GM12878 (cell line): ENCODE results near the gene TOP2A. TPM values are rescaled to one million over a fixed set of nuclear protein-coding genes. Genes with fewer than 3 reads are reported as not detected.

Experiments used
- ATAC-seq: fragments of 200-7000 bp; cut with Tn5 transposase; 3 replicates; pipeline ENCODE4 v1.9.1; 2020; ENCODE audit warnings: mild to moderate bottlenecking, moderate library complexity
- BruUV-seq: library from RNA; stranded (reverse); fragments of 400-500 nt; replicated peaks from 2 replicates; lab custom pipeline; 2021; lab: Mats Ljungman, UMichigan
- CTCF ChIA-PET: fragments of 300-600 bp; sonication (Branson Sonifier 250); formaldehyde crosslinking; extraction: SDS; loops from one replicate; lab custom pipeline; 2021; ENCODE audit warnings: inconsistent platforms; lab: Yijun Ruan, JAX
- POLR2A ChIA-PET: fragments of 350-600 bp; formaldehyde crosslinking; extraction: SDS; loops from one replicate; lab custom pipeline; 2021; ENCODE audit warnings: inconsistent platforms; lab: Charles Lee
- RAD21 ChIA-PET: fragments of 300-600 bp; sonication (Branson Sonifier 250); formaldehyde crosslinking; loops from one replicate; lab custom pipeline; 2023; ENCODE audit warnings: antibody characterized with exemption; ENCODE audit not compliant: unreplicated experiment; lab: Charles Lee
- SMC1A ChIA-PET: fragments of 300-600 bp; sonication (Branson Sonifier 250); formaldehyde crosslinking; loops from one replicate; lab custom pipeline; 2023; ENCODE audit not compliant: unreplicated experiment, uncharacterized antibody; lab: Charles Lee
- DNase-seq: peaks from one replicate; pipeline ENCODE4 v3.0.0-alpha.2; 2011; ENCODE audit warnings: low read depth, low spot score
- FAIRE-seq: peaks from 3 replicates; lab custom pipeline; 2011; peaks lifted over from hg19 to GRCh38; lab: Jason Lieb, UNC
- H2AFZ ChIP-seq: 2 replicates; pipeline ENCODE4 v1.6.0; 2011; ENCODE audit warnings: low read depth, low read length, control low read depth; ENCODE audit not compliant: control insufficient read depth
- H3K27ac ChIP-seq: 2 replicates; pipeline ENCODE4 v1.5.1; 2011; ENCODE audit warnings: control low read depth; ENCODE audit not compliant: control insufficient read depth, insufficient read depth
- H3K27me3 ChIP-seq, 2 experiments: replicated peaks in 1 of 2; 2 replicates each; pipeline versions ENCODE4 v1.6.0 to v1.6.1; 2011; ENCODE audit warnings: low read length in 1 of 2; ENCODE audit not compliant: control insufficient read depth in 2 of 2, insufficient read depth in 2 of 2
- H3K36me3 ChIP-seq, 2 experiments: 2 replicates each; pipeline ENCODE4 v1.5.1; 2011; ENCODE audit warnings: low read length in 1 of 2; ENCODE audit not compliant: control insufficient read depth in 2 of 2, insufficient read depth in 2 of 2
- H3K4me1 ChIP-seq: 2 replicates; pipeline ENCODE4 v1.6.1; 2011; ENCODE audit warnings: mild to moderate bottlenecking, low read length, moderate library complexity, mixed read lengths; ENCODE audit not compliant: control insufficient read depth, insufficient read depth
- H3K4me2 ChIP-seq: 2 replicates; pipeline ENCODE4 v1.6.0; 2011; ENCODE audit warnings: control low read depth; ENCODE audit not compliant: control insufficient read depth, insufficient read depth
- H3K4me3 ChIP-seq: fragments of 200-600 bp; sonication (generic); 2 replicates; pipeline ENCODE4 v1.5.1; 2016
- H3K79me2 ChIP-seq: 2 replicates; pipeline ENCODE4 v1.6.0; 2011; ENCODE audit warnings: low read length; ENCODE audit not compliant: control insufficient read depth, insufficient read depth
- H3K9ac ChIP-seq: 2 replicates; pipeline ENCODE4 v1.8.0; 2011; ENCODE audit warnings: low read length, control low read depth, mixed read lengths; ENCODE audit not compliant: control insufficient read depth, insufficient read depth
- H3K9me3 ChIP-seq: replicated peaks from 3 replicates; pipeline ENCODE4 v1.5.1; 2011; ENCODE audit warnings: mild to moderate bottlenecking, low read length; ENCODE audit not compliant: control insufficient read depth, insufficient read depth
- H4K20me1 ChIP-seq: 2 replicates; pipeline ENCODE4 v1.6.0; 2011; ENCODE audit not compliant: control insufficient read depth, insufficient read depth
- GATAD2B ChIP-seq: fragments of 450-650 bp; conservative IDR thresholded peaks from 2 replicates; pipeline ENCODE4 v1.6.1; 2017; ENCODE audit warnings: low read depth, mild to moderate bottlenecking, moderate library complexity
- IKZF2 ChIP-seq, 2 experiments: fragments of 450-650 bp; IDR thresholded peaks; 2 replicates each; pipeline ENCODE4 v1.6.1; 2017; ENCODE audit warnings: mild to moderate bottlenecking in 2 of 2, moderate library complexity in 2 of 2
- MTA3 ChIP-seq: IDR thresholded peaks from 2 replicates; pipeline ENCODE4 v1.6.1; 2012; ENCODE audit warnings: low read length, inconsistent platforms, borderline replicate concordance
- POU2F2 ChIP-seq: IDR thresholded peaks from 3 replicates; pipeline ENCODE4 v1.6.1; 2011; ENCODE audit warnings: low read depth, mild to moderate bottlenecking, low read length, borderline replicate concordance
- RCOR1 ChIP-seq: conservative IDR thresholded peaks from 2 replicates; pipeline ENCODE4 v1.6.1; 2012; ENCODE audit warnings: low read depth, low read length, improper control_type of control experiment
- SPI1 ChIP-seq: IDR thresholded peaks from 2 replicates; pipeline ENCODE4 v1.6.1; 2011; ENCODE audit warnings: low read depth, mild to moderate bottlenecking, low read length, moderate library complexity, borderline replicate concordance; ENCODE audit not compliant: insufficient read depth
- SUZ12 ChIP-seq: fragments of 200-600 bp; sonication (generic); IDR thresholded peaks from one replicate; pipeline ENCODE4 v1.6.1; 2018; ENCODE audit warnings: antibody characterized with exemption, mild to moderate bottlenecking; ENCODE audit not compliant: unreplicated experiment
- YBX1 ChIP-seq: fragments of 450-650 bp; IDR thresholded peaks from 2 replicates; pipeline ENCODE4 v1.6.1; 2016; ENCODE audit warnings: antibody characterized with exemption
- ZNF217 ChIP-seq: fragments of 450-650 bp; IDR thresholded peaks from 2 replicates; pipeline ENCODE4 v1.6.1; 2017; ENCODE audit warnings: antibody characterized with exemption, mild to moderate bottlenecking
- WGBS: methylation state at CpG from one replicate; pipeline ENCODE4 v1.1.6; 2016; ENCODE audit warnings: low lambda C conversion rate; ENCODE audit not compliant: insufficient replicate concordance, insufficient coverage; ENCODE audit errors: missing lambda C conversion rate; 5-methylcytosine and 5-hydroxymethylcytosine counted together
- in situ Hi-C: fragments of 300-500 bp; cut with MboI; formaldehyde crosslinking; loops from 9 replicates; pipeline ENCODE4 v1.14.3; 2018; ENCODE audit warnings: mixed read lengths
- intact Hi-C: fragments of 100-400 bp; cut with micrococcal nuclease; formaldehyde crosslinking; loops from one replicate; pipeline ENCODE4 v1.14.2; 2022; ENCODE audit not compliant: unreplicated experiment
- polyA plus RNA-seq, 11 experiments: library from polyadenylated mRNA; depleted of rRNA in 4 of 11; unstranded in 6 of 11; stranded (reverse) in 5 of 11; fragments of >200 nt; fragmentation: Nextera tagmentation in 4 of 11; fragmentation: Illumina TruSeq in 1 of 11; extraction: Ambion mirVana in 4 of 11; extraction: Trizol in 1 of 11; gene quantifications; 1 replicate in 1 of 11; 2 replicates in 10 of 11; pipeline versions ENCODE4 v1.2.1 to v1.2.3, GENCODE V29; 2011 to 2016; ENCODE audit warnings: inconsistent platforms in 2 of 11, missing spikeins in 2 of 11, low read depth in 1 of 11
- total RNA-seq, 4 experiments: library from RNA; depleted of rRNA in 3 of 4; stranded (reverse); fragments of >200 nt in 3 of 4; fragmentation: Illumina TruSeq in 1 of 4; extraction: Trizol in 1 of 4; gene quantifications; 2 replicates each; pipeline versions ENCODE4 v1.2.1 to v1.2.3, GENCODE V29; 2013 to 2021
- TF ChIP-seq, protein P1 (sequence below): fragments of 450-650 bp; IDR thresholded peaks from 2 replicates; pipeline ENCODE4 v1.6.1; 2018; ENCODE audit warnings: borderline replicate concordance, mild to moderate bottlenecking; ENCODE audit not compliant: partially characterized antibody
- TF ChIP-seq, protein P2 (sequence below): IDR thresholded peaks from 2 replicates; pipeline ENCODE4 v1.6.1; 2012; ENCODE audit warnings: mild to moderate bottlenecking, low read depth, low read length
- TF ChIP-seq, protein P3 (sequence below): fragments of 450-650 bp; IDR thresholded peaks from 2 replicates; pipeline ENCODE4 v1.6.1; 2018; ENCODE audit warnings: mild to moderate bottlenecking, low read depth, moderate library complexity; ENCODE audit not compliant: partially characterized antibody

TOP2A gene
- total and polyA plus RNA-seq, 10 of the 15 experiments (the other 5 are each of a cell fraction or from before 2014, with no cell fraction given): 117 to 275 (median 232) TPM

DNA sequence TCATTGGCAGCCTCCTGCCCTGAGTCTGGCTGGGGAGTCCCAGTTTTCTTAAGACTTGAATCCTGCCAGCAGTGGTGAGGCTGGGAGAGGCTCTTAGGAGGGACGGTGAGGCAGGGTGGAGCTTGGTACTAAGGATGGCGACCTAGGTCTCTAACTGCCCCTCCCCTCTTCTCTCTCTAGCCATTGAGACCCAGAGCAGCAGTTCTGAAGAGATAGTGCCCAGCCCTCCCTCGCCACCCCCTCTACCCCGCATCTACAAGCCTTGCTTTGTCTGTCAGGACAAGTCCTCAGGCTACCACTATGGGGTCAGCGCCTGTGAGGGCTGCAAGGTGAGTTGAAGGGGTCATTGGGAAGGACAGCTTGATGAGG lies 69.6 kb downstream of the TOP2A start:
- no peak for ATAC-seq
- CTCF ChIA-PET: interaction anchor here (0.9 to 1.2 kb wide), 3 partner anchors 10 to 46 kb away, joined by 3 to 4 read pairs (median 3); no protein-coding TSS in a partner anchor

More for the DNA sequence above, 69.6 kb downstream of the TOP2A start:
- no peaks in the 10 kb centered on the region for H4K20me1 ChIP-seq
- H3K4me3 ChIP-seq: no peak overlapping the region
- ChIA-PET POLR2A (no interaction called here), SMC1A (interaction anchor here (1.3 kb wide), 1 partner anchor 46 kb away, joined by 3 read pairs; no protein-coding TSS in a partner anchor), RAD21 (no interaction called here)
- peaks cover 35% of the 10 kb centered on the region for H3K79me2 ChIP-seq
- H3K27ac ChIP-seq: no peak overlapping the region
- H3K4me1 ChIP-seq: peaks cover 41% of the 10 kb centered on the region
- 61% methylated on average over 5 of the region's 5 CpGs for WGBS
- no peak overlapping the region for H3K9ac ChIP-seq
- FAIRE-seq: no peak
- TF ChIP-seq POU2F2 (no peak), MTA3 (no peak), YBX1 (no peak), RCOR1 (no peak), ZNF217 (no peak), IKZF2 (IDR thresholded peaks at IDR 0.05) (no peak), GATAD2B (no peak), SUZ12 (no peak), SPI1 (no peak)
- TF ChIP-seq, protein P1, sequence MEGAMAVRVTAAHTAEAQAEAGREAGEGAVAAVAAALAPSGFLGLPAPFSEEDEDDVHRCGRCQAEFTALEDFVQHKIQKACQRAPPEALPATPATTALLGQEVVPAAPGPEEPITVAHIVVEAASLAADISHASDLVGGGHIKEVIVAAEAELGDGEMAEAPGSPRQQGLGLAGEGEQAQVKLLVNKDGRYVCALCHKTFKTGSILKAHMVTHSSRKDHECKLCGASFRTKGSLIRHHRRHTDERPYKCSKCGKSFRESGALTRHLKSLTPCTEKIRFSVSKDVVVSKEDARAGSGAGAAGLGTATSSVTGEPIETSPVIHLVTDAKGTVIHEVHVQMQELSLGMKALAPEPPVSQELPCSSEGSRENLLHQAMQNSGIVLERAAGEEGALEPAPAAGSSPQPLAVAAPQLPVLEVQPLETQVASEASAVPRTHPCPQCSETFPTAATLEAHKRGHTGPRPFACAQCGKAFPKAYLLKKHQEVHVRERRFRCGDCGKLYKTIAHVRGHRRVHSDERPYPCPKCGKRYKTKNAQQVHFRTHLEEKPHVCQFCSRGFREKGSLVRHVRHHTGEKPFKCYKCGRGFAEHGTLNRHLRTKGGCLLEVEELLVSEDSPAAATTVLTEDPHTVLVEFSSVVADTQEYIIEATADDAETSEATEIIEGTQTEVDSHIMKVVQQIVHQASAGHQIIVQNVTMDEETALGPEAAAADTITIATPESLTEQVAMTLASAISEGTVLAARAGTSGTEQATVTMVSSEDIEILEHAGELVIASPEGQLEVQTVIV: no peak
- TF ChIP-seq, protein P2, sequence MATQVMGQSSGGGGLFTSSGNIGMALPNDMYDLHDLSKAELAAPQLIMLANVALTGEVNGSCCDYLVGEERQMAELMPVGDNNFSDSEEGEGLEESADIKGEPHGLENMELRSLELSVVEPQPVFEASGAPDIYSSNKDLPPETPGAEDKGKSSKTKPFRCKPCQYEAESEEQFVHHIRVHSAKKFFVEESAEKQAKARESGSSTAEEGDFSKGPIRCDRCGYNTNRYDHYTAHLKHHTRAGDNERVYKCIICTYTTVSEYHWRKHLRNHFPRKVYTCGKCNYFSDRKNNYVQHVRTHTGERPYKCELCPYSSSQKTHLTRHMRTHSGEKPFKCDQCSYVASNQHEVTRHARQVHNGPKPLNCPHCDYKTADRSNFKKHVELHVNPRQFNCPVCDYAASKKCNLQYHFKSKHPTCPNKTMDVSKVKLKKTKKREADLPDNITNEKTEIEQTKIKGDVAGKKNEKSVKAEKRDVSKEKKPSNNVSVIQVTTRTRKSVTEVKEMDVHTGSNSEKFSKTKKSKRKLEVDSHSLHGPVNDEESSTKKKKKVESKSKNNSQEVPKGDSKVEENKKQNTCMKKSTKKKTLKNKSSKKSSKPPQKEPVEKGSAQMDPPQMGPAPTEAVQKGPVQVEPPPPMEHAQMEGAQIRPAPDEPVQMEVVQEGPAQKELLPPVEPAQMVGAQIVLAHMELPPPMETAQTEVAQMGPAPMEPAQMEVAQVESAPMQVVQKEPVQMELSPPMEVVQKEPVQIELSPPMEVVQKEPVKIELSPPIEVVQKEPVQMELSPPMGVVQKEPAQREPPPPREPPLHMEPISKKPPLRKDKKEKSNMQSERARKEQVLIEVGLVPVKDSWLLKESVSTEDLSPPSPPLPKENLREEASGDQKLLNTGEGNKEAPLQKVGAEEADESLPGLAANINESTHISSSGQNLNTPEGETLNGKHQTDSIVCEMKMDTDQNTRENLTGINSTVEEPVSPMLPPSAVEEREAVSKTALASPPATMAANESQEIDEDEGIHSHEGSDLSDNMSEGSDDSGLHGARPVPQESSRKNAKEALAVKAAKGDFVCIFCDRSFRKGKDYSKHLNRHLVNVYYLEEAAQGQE: no peak
- TF ChIP-seq, protein P3, sequence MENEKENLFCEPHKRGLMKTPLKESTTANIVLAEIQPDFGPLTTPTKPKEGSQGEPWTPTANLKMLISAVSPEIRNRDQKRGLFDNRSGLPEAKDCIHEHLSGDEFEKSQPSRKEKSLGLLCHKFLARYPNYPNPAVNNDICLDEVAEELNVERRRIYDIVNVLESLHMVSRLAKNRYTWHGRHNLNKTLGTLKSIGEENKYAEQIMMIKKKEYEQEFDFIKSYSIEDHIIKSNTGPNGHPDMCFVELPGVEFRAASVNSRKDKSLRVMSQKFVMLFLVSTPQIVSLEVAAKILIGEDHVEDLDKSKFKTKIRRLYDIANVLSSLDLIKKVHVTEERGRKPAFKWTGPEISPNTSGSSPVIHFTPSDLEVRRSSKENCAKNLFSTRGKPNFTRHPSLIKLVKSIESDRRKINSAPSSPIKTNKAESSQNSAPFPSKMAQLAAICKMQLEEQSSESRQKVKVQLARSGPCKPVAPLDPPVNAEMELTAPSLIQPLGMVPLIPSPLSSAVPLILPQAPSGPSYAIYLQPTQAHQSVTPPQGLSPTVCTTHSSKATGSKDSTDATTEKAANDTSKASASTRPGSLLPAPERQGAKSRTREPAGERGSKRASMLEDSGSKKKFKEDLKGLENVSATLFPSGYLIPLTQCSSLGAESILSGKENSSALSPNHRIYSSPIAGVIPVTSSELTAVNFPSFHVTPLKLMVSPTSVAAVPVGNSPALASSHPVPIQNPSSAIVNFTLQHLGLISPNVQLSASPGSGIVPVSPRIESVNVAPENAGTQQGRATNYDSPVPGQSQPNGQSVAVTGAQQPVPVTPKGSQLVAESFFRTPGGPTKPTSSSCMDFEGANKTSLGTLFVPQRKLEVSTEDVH: no peak
- BruUV-seq: no TSS peak
- H2AFZ ChIP-seq: no peak overlapping the region
- in situ Hi-C loops: no loop called here
- H3K9me3 ChIP-seq: no peaks in the 10 kb centered on the region
- DNase-seq: no peak
- H3K27me3 ChIP-seq: no peaks in the 10 kb centered on the region
- H3K36me3 ChIP-seq: peaks cover 14 to 40% of the 10 kb centered on the region in 2 experiments
- intact Hi-C loops: no loop called here
- H3K4me2 ChIP-seq: no peak overlapping the region
